Ishikawa (cell line): ENCODE data around the gene DNAH8.

ENCODE experiments used
- CEBPB ChIP-seq: IDR thresholded peaks from 2 replicates; pipeline ENCODE4 v1.6.1; 2012
- CREB1 ChIP-seq: IDR thresholded peaks from 2 replicates; pipeline ENCODE4 v1.6.1; 2012; ENCODE audit warnings: low read depth
- EGR1 ChIP-seq: IDR thresholded peaks from 2 replicates; pipeline ENCODE4 v1.6.1; 2012
- EP300 ChIP-seq: IDR thresholded peaks from 2 replicates; pipeline ENCODE4 v1.6.1; 2012; ENCODE audit warnings: borderline replicate concordance
- FOXM1 ChIP-seq: IDR thresholded peaks from 2 replicates; pipeline ENCODE4 v1.6.1; 2012; ENCODE audit warnings: low read depth, borderline replicate concordance
- MAX ChIP-seq: IDR thresholded peaks from 2 replicates; pipeline ENCODE4 v1.6.1; 2012
- NFIC ChIP-seq: IDR thresholded peaks from 2 replicates; pipeline ENCODE4 v1.6.1; 2012
- RAD21 ChIP-seq: IDR thresholded peaks from 2 replicates; pipeline ENCODE4 v1.6.1; 2012; ENCODE audit warnings: low read depth
- REST ChIP-seq: IDR thresholded peaks from 2 replicates; pipeline ENCODE4 v1.6.1; 2012; ENCODE audit warnings: low read depth, mild to moderate bottlenecking
- TAF1 ChIP-seq: IDR thresholded peaks from 2 replicates; pipeline ENCODE4 v1.6.1; 2012; ENCODE audit warnings: low read depth, mild to moderate bottlenecking
- TCF12 ChIP-seq: IDR thresholded peaks from 2 replicates; pipeline ENCODE4 v1.6.1; 2012; ENCODE audit warnings: low read depth
- TEAD4 ChIP-seq: IDR thresholded peaks from 2 replicates; pipeline ENCODE4 v1.6.1; 2012
- USF1 ChIP-seq: IDR thresholded peaks from 2 replicates; pipeline ENCODE4 v1.6.1; 2012
- YY1 ChIP-seq: IDR thresholded peaks from 2 replicates; pipeline ENCODE4 v1.6.1; 2012; ENCODE audit warnings: low read depth
- ZBTB7A ChIP-seq: IDR thresholded peaks from 2 replicates; pipeline ENCODE4 v1.6.1; 2012; ENCODE audit warnings: low read depth

Gene DNAH8

DNA sequence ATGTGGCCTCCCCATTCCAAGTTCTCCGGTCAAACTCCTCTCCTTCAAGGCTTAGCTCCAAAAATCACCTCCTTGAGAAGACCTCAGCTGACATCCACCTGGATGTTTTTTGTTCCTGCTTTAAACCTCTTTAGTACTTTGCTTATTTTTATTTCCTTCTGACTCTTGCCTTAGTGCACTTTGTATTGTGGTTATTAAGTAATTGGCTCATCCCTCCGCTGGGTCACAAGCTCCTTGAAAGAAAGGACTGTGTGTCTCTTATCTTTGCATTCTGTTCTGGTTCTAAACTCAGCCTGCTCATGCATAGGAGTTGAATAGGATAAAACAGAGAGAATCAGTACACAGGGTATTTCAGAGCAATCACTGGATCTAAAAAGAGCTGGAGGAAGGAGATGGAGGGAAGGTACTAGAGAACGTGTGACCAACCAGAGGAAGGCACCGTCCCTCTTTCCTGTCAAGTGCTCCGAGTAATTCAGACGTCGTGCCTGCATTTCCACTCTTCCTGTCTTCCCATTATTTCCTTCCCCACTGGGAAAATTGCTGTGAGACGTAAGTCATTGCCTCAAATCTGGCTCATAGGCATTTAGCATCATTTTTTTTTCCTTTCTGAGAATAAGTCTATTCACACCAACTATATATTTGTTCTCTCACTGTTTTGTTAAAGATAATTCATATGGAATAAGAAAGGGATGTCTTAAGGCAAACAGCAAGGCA is 273.8 kb downstream of the DNAH8 start:
- TF ChIP-seq CREB1 (no peak), TEAD4 (no peak), USF1 (no peak), REST (no peak), YY1 (no peak), CEBPB (no peak), NFIC (no peak), RAD21 (no peak), EP300 (no peak)

- TF ChIP-seq ZBTB7A (no peak), NFIC (no peak), EGR1 (no peak), TEAD4 (no peak), YY1 (no peak), USF1 (no peak), TAF1 (no peak), CREB1 (no peak), TCF12 (no peak), CEBPB (no peak), EP300 (no peak), MAX (no peak), RAD21 (no peak), REST (no peak), FOXM1 (no peak)
These were observed 275.4 kb downstream of the DNAH8 start for GRCh38 chr6:38990475-38990874.

- TF ChIP-seq TEAD4 (no peak), ZBTB7A (no peak), REST (no peak), TCF12 (no peak), USF1 (no peak), FOXM1 (no peak), RAD21 (no peak), TAF1 (no peak), YY1 (no peak), CEBPB (no peak), EGR1 (no peak), NFIC (no peak), MAX (no peak), EP300 (no peak), CREB1 (no peak)
These were observed 281.6 kb downstream of the DNAH8 start for GRCh38 chr6:38996676-38997075.

DNA sequence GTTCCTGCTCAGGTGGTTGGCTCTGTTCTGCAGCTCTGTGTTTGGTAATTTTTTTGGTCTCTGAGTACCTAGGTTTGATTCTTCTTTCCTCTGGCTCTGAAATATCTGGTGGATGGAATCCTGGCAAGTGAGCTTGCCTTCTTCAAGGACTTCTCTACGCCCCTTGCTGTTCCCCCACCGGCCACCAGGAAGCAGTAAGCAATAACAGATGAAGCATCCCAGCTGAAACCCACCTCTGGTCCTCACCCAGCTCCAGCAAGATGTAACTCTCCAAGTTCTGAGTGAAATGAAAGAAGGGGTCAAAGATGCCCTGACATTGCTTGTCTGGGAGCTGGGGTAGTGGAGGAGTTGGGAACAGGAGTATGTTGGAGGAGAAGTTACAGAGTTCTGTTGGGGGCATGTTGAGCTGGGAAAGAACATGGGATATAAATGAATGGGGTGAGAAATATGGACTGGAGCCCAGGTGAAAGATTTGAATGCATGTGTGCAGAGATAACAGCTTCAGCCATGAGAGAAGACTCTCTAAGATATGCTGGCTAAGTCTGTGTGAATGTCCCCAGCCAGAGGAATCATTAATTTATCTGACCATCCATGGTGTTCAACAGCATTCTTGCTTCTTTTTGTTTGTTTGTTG is 282.1 kb downstream of the DNAH8 start:
- no peak for TF ChIP-seq MAX
- TF ChIP-seq RAD21: peak; percentile 64
